Activated CD8-positive, alpha-beta memory T cell treated with anti-CD3 and anti-CD28 coated beads, Interleukin-2, amount 10 ng/mL, durations not matched to agents 7 days and 5 days (primary cell): ENCODE data around the gene FOXK1. TPM values are rescaled to one million over a fixed set of nuclear protein-coding genes. Genes with fewer than 3 reads are reported as not detected.

ENCODE experiments used
- ATAC-seq: fragments of 150-1000 bp; cut with Tn5 transposase; one replicate; pipeline ENCODE4 v1.10.0; 2021; ENCODE audit warnings: moderate library complexity
- CTCF ChIA-PET: fragments of 350-600 bp; sonication (Branson Sonifier 250); formaldehyde crosslinking; loops from one replicate; lab custom pipeline; 2021; ENCODE audit warnings: antibody characterized with exemption; lab: Charles Lee
- DNase-seq: peaks from one replicate; pipeline ENCODE4 v3.0.0-alpha.2; 2020
- H3K27ac Mint-ChIP-seq: one replicate; pipeline ENCODE4 v1.8.0; 2021; ENCODE audit warnings: mild to moderate bottlenecking, mixed read lengths
- H3K27me3 Mint-ChIP-seq: one replicate; pipeline ENCODE4 v1.8.0; 2021; ENCODE audit warnings: mixed read lengths
- H3K36me3 Mint-ChIP-seq: one replicate; pipeline ENCODE4 v1.8.0; 2021; ENCODE audit warnings: mild to moderate bottlenecking, mixed read lengths
- H3K4me1 Mint-ChIP-seq: one replicate; pipeline ENCODE4 v1.8.0; 2021; ENCODE audit warnings: mixed read lengths
- H3K4me3 Mint-ChIP-seq: one replicate; pipeline ENCODE4 v1.8.0; 2021; ENCODE audit warnings: mild to moderate bottlenecking, moderate library complexity, mixed read lengths
- H3K9me3 Mint-ChIP-seq: one replicate; pipeline ENCODE4 v1.8.0; 2022; ENCODE audit warnings: low read depth, mixed read lengths
- total RNA-seq, 2 experiments: library from RNA; stranded (reverse); gene quantifications; one replicate each; pipeline ENCODE4 v1.2.3, GENCODE V29; 2021

Gene FOXK1
- total RNA-seq, 2 experiments from 2014 or later: 27.1 to 31.2 TPM

GRCh38 chr7:4779118-4779517 lies 97.0 kb downstream of the FOXK1 start:
- Mint-ChIP-seq H3K27ac (no peak overlapping the region), H3K4me3 (no peak overlapping the region), H3K27me3 (no peaks in the 10 kb centered on the region), H3K36me3 (peaks cover 20% of the 10 kb centered on the region), H3K4me1 (peaks cover 30% of the 10 kb centered on the region), H3K9me3 (no peaks in the 10 kb centered on the region)
- DNase-seq (no peak), ATAC-seq (no peak)
- CTCF ChIA-PET: no interaction called here

GRCh38 chr7:4781366-4782069 lies 99.4 kb downstream of the FOXK1 start:
- Mint-ChIP-seq H3K4me3 (no peak overlapping the region), H3K4me1 (peaks cover 15% of the 10 kb centered on the region), H3K36me3 (peaks cover 17% of the 10 kb centered on the region), H3K27ac (no peak overlapping the region), H3K27me3 (no peaks in the 10 kb centered on the region), H3K9me3 (no peaks in the 10 kb centered on the region)
- CTCF ChIA-PET: no interaction called here
- ATAC-seq (no peak), DNase-seq (no peak)

- Mint-ChIP-seq H3K36me3 (peaks cover 13% of the 10 kb centered on the region), H3K27ac (no peak overlapping the region), H3K4me1 (peaks cover 7% of the 10 kb centered on the region), H3K27me3 (no peaks in the 10 kb centered on the region), H3K9me3 (no peaks in the 10 kb centered on the region), H3K4me3 (no peak overlapping the region)
- DNase-seq (no peak), ATAC-seq (no peak)
- CTCF ChIA-PET: no interaction called here
Observed at GRCh38 chr7:4782333-4783291, 100.5 kb downstream of the FOXK1 start.

- ATAC-seq (no peak), DNase-seq (no peak)
- Mint-ChIP-seq H3K4me1 (peaks cover 2% of the 10 kb centered on the region), H3K27me3 (no peaks in the 10 kb centered on the region), H3K4me3 (no peak overlapping the region), H3K27ac (no peak overlapping the region), H3K9me3 (no peaks in the 10 kb centered on the region), H3K36me3 (peaks cover 14% of the 10 kb centered on the region)
- CTCF ChIA-PET: no interaction called here
Observed at GRCh38 chr7:4783292-4783652, 101.2 kb downstream of the FOXK1 start.

- no peak overlapping the region for H3K4me3 Mint-ChIP-seq
- H3K4me1 Mint-ChIP-seq: no peaks in the 10 kb centered on the region
- H3K27me3 Mint-ChIP-seq: no peaks in the 10 kb centered on the region
- no peak overlapping the region for H3K27ac Mint-ChIP-seq
- ATAC-seq (no peak), DNase-seq (no peak)
- H3K36me3 Mint-ChIP-seq: peaks cover 14% of the 10 kb centered on the region
- CTCF ChIA-PET: no interaction called here
- no peaks in the 10 kb centered on the region for H3K9me3 Mint-ChIP-seq
Observed at GRCh38 chr7:4783762-4784351, 101.8 kb downstream of the FOXK1 start.

- Mint-ChIP-seq H3K4me1 (no peaks in the 10 kb centered on the region), H3K36me3 (peaks cover 14% of the 10 kb centered on the region), H3K9me3 (no peaks in the 10 kb centered on the region), H3K4me3 (no peak overlapping the region), H3K27me3 (no peaks in the 10 kb centered on the region), H3K27ac (no peak overlapping the region)
- ATAC-seq (no peak), DNase-seq (no peak)
- CTCF ChIA-PET: no interaction called here
Observed at GRCh38 chr7:4784799-4785198, 102.7 kb downstream of the FOXK1 start.

- Mint-ChIP-seq H3K4me1 (no peaks in the 10 kb centered on the region), H3K27ac (no peak overlapping the region), H3K36me3 (peaks cover 14% of the 10 kb centered on the region), H3K9me3 (no peaks in the 10 kb centered on the region), H3K27me3 (no peaks in the 10 kb centered on the region), H3K4me3 (no peak overlapping the region)
- ATAC-seq (no peak), DNase-seq (no peak)
- CTCF ChIA-PET: no interaction called here
Observed at GRCh38 chr7:4785371-4785770, 103.3 kb downstream of the FOXK1 start.

- no peaks in the 10 kb centered on the region for H3K4me1 Mint-ChIP-seq
- DNase-seq (no peak), ATAC-seq (no peak)
- no peaks in the 10 kb centered on the region for H3K9me3 Mint-ChIP-seq
- no peaks in the 10 kb centered on the region for H3K27me3 Mint-ChIP-seq
- H3K4me3 Mint-ChIP-seq: no peak overlapping the region
- peaks cover 12% of the 10 kb centered on the region for H3K36me3 Mint-ChIP-seq
- CTCF ChIA-PET: no interaction called here
- no peak overlapping the region for H3K27ac Mint-ChIP-seq
Observed at GRCh38 chr7:4786015-4786414, 103.9 kb downstream of the FOXK1 start.

GRCh38 chr7:4787541-4787940 lies 105.4 kb downstream of the FOXK1 start:
- H3K36me3 Mint-ChIP-seq: peaks cover 8% of the 10 kb centered on the region
- H3K4me1 Mint-ChIP-seq: no peaks in the 10 kb centered on the region
- H3K27me3 Mint-ChIP-seq: no peaks in the 10 kb centered on the region
- no peak overlapping the region for H3K27ac Mint-ChIP-seq
- no peak for DNase-seq
- H3K9me3 Mint-ChIP-seq: no peaks in the 10 kb centered on the region
- no peak overlapping the region for H3K4me3 Mint-ChIP-seq
- ATAC-seq: no peak
- CTCF ChIA-PET: interaction anchor here (3.3 kb wide), 1 partner anchor 10 kb away, joined by 10 read pairs; no protein-coding TSS in a partner anchor

GRCh38 chr7:4787947-4788626 lies 106.0 kb downstream of the FOXK1 start:
- H3K27ac Mint-ChIP-seq: no peak overlapping the region
- H3K4me3 Mint-ChIP-seq: no peak overlapping the region
- H3K36me3 Mint-ChIP-seq: peaks cover 7% of the 10 kb centered on the region
- ATAC-seq (no peak), DNase-seq (no peak)
- no peaks in the 10 kb centered on the region for H3K27me3 Mint-ChIP-seq
- H3K9me3 Mint-ChIP-seq: no peaks in the 10 kb centered on the region
- CTCF ChIA-PET: interaction anchor here (3.3 kb wide), 1 partner anchor 10 kb away, joined by 10 read pairs; no protein-coding TSS in a partner anchor
- no peaks in the 10 kb centered on the region for H3K4me1 Mint-ChIP-seq

- H3K27me3 Mint-ChIP-seq: no peaks in the 10 kb centered on the region
- no peaks in the 10 kb centered on the region for H3K9me3 Mint-ChIP-seq
- no peak for DNase-seq
- no peaks in the 10 kb centered on the region for H3K4me1 Mint-ChIP-seq
- no peak overlapping the region for H3K4me3 Mint-ChIP-seq
- H3K36me3 Mint-ChIP-seq: peaks cover 7% of the 10 kb centered on the region
- H3K27ac Mint-ChIP-seq: no peak overlapping the region
- no peak for ATAC-seq
- CTCF ChIA-PET: interaction anchor here (3.3 kb wide), 1 partner anchor 9 kb away, joined by 10 read pairs; no protein-coding TSS in a partner anchor
Observed at GRCh38 chr7:4788627-4789189, 106.6 kb downstream of the FOXK1 start.

- Mint-ChIP-seq H3K36me3 (peaks cover 9% of the 10 kb centered on the region), H3K4me1 (peaks cover 2% of the 10 kb centered on the region), H3K27ac (no peak overlapping the region), H3K27me3 (no peaks in the 10 kb centered on the region), H3K9me3 (no peaks in the 10 kb centered on the region), H3K4me3 (no peak overlapping the region)
- ATAC-seq: no peak
- CTCF ChIA-PET: interaction anchor here (3.3 kb wide), 1 partner anchor 8 kb away, joined by 10 read pairs; no protein-coding TSS in a partner anchor
- no peak for DNase-seq
Observed at GRCh38 chr7:4789194-4790077, 107.3 kb downstream of the FOXK1 start.
